ENCODE data around the gene SETD6.

GRCh38 chr16:58466396-58466795 is 48.9 kb upstream of the SETD6 start:
- no peak for TF ChIP-seq POLR2A (IDR thresholded peaks at IDR 0.05)
- TF ChIP-seq, protein P1, sequence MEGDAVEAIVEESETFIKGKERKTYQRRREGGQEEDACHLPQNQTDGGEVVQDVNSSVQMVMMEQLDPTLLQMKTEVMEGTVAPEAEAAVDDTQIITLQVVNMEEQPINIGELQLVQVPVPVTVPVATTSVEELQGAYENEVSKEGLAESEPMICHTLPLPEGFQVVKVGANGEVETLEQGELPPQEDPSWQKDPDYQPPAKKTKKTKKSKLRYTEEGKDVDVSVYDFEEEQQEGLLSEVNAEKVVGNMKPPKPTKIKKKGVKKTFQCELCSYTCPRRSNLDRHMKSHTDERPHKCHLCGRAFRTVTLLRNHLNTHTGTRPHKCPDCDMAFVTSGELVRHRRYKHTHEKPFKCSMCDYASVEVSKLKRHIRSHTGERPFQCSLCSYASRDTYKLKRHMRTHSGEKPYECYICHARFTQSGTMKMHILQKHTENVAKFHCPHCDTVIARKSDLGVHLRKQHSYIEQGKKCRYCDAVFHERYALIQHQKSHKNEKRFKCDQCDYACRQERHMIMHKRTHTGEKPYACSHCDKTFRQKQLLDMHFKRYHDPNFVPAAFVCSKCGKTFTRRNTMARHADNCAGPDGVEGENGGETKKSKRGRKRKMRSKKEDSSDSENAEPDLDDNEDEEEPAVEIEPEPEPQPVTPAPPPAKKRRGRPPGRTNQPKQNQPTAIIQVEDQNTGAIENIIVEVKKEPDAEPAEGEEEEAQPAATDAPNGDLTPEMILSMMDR (IDR thresholded peaks at IDR 0.05) = no peak

Measured in testis (tissue), 2 donors.